Inflammatory macrophage treated with lipopolysaccharide for 4 hours (primary cell): Measurements from ENCODE around the gene THBD.

Experiments
- DNase-seq: peaks from one replicate; pipeline ENCODE4 v3.0.0-alpha.2; 2020

The THBD gene

GRCh38 chr20:23007886-23008655 is 41.4 kb downstream of the THBD start:
- no peak for DNase-seq

GRCh38 chr20:23007462-23007861 is 42.0 kb downstream of the THBD start:
- no peak for DNase-seq

GRCh38 chr20:23005776-23006175 is 43.7 kb downstream of the THBD start:
- DNase-seq, result peak; percentile 41

GRCh38 chr20:23003881-23004460 is 45.5 kb downstream of the THBD start:
- peak; percentile 60 for DNase-seq

- peak; percentile 81 for DNase-seq
Measured at GRCh38 chr20:23003077-23003635, 46.3 kb downstream of the THBD start.

- peak; percentile 74 for DNase-seq
Measured at GRCh38 chr20:23002276-23002675, 47.2 kb downstream of the THBD start.

GRCh38 chr20:23000232-23000947 is 49.1 kb downstream of the THBD start:
- no peak for DNase-seq

- DNase-seq, result no peak
Measured at GRCh38 chr20:22999756-23000155, 49.7 kb downstream of the THBD start.

GRCh38 chr20:22998476-22998875 is 51.0 kb downstream of the THBD start:
- DNase-seq, result no peak

- DNase-seq, result no peak
Measured at GRCh38 chr20:22995923-22996322, 53.5 kb downstream of the THBD start.
